CD14-positive monocyte (primary cell): ENCODE measurements around the gene NT5C3B. TPM values are rescaled to one million over a fixed set of nuclear protein-coding genes. Genes with fewer than 3 reads are reported as not detected.

Source experiments
- DNase-seq, 3 donors: peaks; one replicate each; pipeline ENCODE4 v3.0.0-alpha.2; 2011 to 2022
- H2AFZ ChIP-seq: 2 replicates; pipeline ENCODE4 v1.6.0; 2012; ENCODE audit warnings: mild to moderate bottlenecking, low read depth, low read length, inconsistent platforms; ENCODE audit not compliant: insufficient read depth, poor library complexity, severe bottlenecking
- H3K27ac ChIP-seq, 2 donors: 1 replicate in 1 of 2; 2 replicates in 1 of 2; pipeline ENCODE4 v1.5.1; 2012 to 2013; ENCODE audit warnings: low read length in 2 of 2, control low read depth in 1 of 2, inconsistent platforms in 1 of 2, low read depth in 1 of 2, mild to moderate bottlenecking in 1 of 2
- H3K27me3 ChIP-seq, 2 donors: one replicate each; pipeline versions ENCODE4 v1.6.0 to v1.6.1; 2011 to 2013; ENCODE audit warnings: low read length in 2 of 2; ENCODE audit not compliant: control insufficient read depth in 2 of 2, insufficient read depth in 2 of 2
- H3K36me3 ChIP-seq, 2 donors: replicated peaks in 1 of 2; 1 replicate in 1 of 2; 2 replicates in 1 of 2; pipeline versions ENCODE4 v1.5.1 to v1.6.1; 2012 to 2013; ENCODE audit warnings: low read length in 2 of 2, control low read depth in 1 of 2, inconsistent platforms in 1 of 2, mild to moderate bottlenecking in 1 of 2; ENCODE audit not compliant: insufficient read depth in 2 of 2, control insufficient read depth in 1 of 2
- H3K4me1 ChIP-seq, 2 donors: 1 replicate in 1 of 2; 2 replicates in 1 of 2; pipeline versions ENCODE4 v1.5.1 to v1.6.1; 2012 to 2013; ENCODE audit warnings: low read length in 2 of 2, control low read depth in 1 of 2, inconsistent platforms in 1 of 2, mild to moderate bottlenecking in 1 of 2, moderate library complexity in 1 of 2; ENCODE audit not compliant: insufficient read depth in 2 of 2, control insufficient read depth in 1 of 2
- H3K4me2 ChIP-seq: replicated peaks from 2 replicates; pipeline ENCODE3; 2012; ENCODE audit warnings: low read length, moderate library complexity, mild to moderate bottlenecking; ENCODE audit not compliant: poor library complexity, severe bottlenecking; ENCODE audit errors: extremely low read depth
- H3K4me3 ChIP-seq, 3 experiments: fragments of 200-600 bp in 1 of 3; sonication (generic) in 1 of 3; replicated peaks in 1 of 3; 1 replicate in 2 of 3; 2 replicates in 1 of 3; pipeline ENCODE4 v1.5.1; 2011 to 2013; ENCODE audit warnings: low read length in 3 of 3, mild to moderate bottlenecking in 3 of 3, control low read depth in 2 of 3, low read depth in 2 of 3, inconsistent platforms in 1 of 3, moderate library complexity in 1 of 3
- H3K79me2 ChIP-seq: 2 replicates; pipeline ENCODE4 v1.6.0; 2012; ENCODE audit warnings: mild to moderate bottlenecking, control low read depth, inconsistent platforms, low read length, moderate library complexity; ENCODE audit not compliant: insufficient read depth
- H3K9ac ChIP-seq: 2 replicates; pipeline ENCODE4 v1.6.0; 2017; ENCODE audit warnings: low read length, mild to moderate bottlenecking; ENCODE audit not compliant: insufficient read depth, poor library complexity, severe bottlenecking
- H3K9me3 ChIP-seq, 2 donors: replicated peaks in 1 of 2; 1 replicate in 1 of 2; 2 replicates in 1 of 2; pipeline versions ENCODE4 v1.5.1 to v1.6.1; 2012 to 2013; ENCODE audit warnings: low read length in 2 of 2, control low read depth in 1 of 2; ENCODE audit not compliant: control insufficient read depth in 1 of 2, insufficient read depth in 1 of 2
- H4K20me1 ChIP-seq: 2 replicates; pipeline ENCODE4 v1.6.0; 2012; ENCODE audit warnings: mild to moderate bottlenecking, low read length, control low read depth, moderate library complexity; ENCODE audit not compliant: insufficient read depth
- H3K27ac Mint-ChIP-seq, 7 donors: one replicate each; pipeline ENCODE4 v1.8.0; 2020; ENCODE audit warnings: mild to moderate bottlenecking in 7 of 7, mixed read lengths in 7 of 7, moderate library complexity in 6 of 7, inconsistent platforms in 2 of 7
- H3K27me3 Mint-ChIP-seq, 3 donors: one replicate each; pipeline ENCODE4 v1.8.0; 2021 to 2022; ENCODE audit warnings: low read depth in 3 of 3, mild to moderate bottlenecking in 3 of 3, mixed read lengths in 3 of 3, moderate library complexity in 3 of 3, inconsistent platforms in 1 of 3
- H3K36me3 Mint-ChIP-seq, 2 donors: one replicate each; pipeline ENCODE4 v1.8.0; 2020; ENCODE audit warnings: mixed read lengths in 2 of 2, inconsistent platforms in 1 of 2, mild to moderate bottlenecking in 1 of 2
- H3K4me1 Mint-ChIP-seq: one replicate; pipeline ENCODE4 v1.8.0; 2020; ENCODE audit warnings: mild to moderate bottlenecking, mixed read lengths
- H3K4me3 Mint-ChIP-seq, 2 donors: one replicate each; pipeline ENCODE4 v1.8.0; 2020; ENCODE audit warnings: mild to moderate bottlenecking in 2 of 2, mixed read lengths in 2 of 2, moderate library complexity in 1 of 2
- H3K9me3 Mint-ChIP-seq, 7 donors: one replicate each; pipeline ENCODE4 v1.8.0; 2020 to 2022; ENCODE audit warnings: mixed read lengths in 7 of 7, mild to moderate bottlenecking in 6 of 7, moderate library complexity in 6 of 7, inconsistent platforms in 2 of 7
- WGBS: methylation state at CpG from one replicate; pipeline ENCODE4 v1.1.5; 2013; ENCODE audit warnings: missing lambda C conversion rate; ENCODE audit not compliant: insufficient coverage; 5-methylcytosine and 5-hydroxymethylcytosine counted together
- intact Hi-C, 2 donors: fragments of 100-400 bp; cut with micrococcal nuclease; formaldehyde crosslinking; loops; one replicate each; pipeline versions ENCODE4 v1.15.0 to v1.15.1; 2023
- polyA plus RNA-seq, 3 donors: library from polyadenylated mRNA; depleted of rRNA in 1 of 3; unstranded in 2 of 3; stranded (reverse) in 1 of 3; fragments of 300-500 nt in 2 of 3; fragments of >200 nt in 1 of 3; fragmentation: Illumina TruSeq in 2 of 3; gene quantifications; 1 replicate in 2 of 3; 2 replicates in 1 of 3; pipeline ENCODE4 v1.2.3, GENCODE V29; 2012 to 2021
- TF ChIP-seq, protein P1 (sequence below): fragments of 200-600 bp; IDR thresholded peaks from one replicate; pipeline ENCODE4 v1.8.0; 2022; ENCODE audit warnings: antibody characterized with exemption, mild to moderate bottlenecking

NT5C3B gene
- polyA plus RNA-seq, 3 donors = 11.5 to 14.2 (median 13.5) TPM

DNA sequence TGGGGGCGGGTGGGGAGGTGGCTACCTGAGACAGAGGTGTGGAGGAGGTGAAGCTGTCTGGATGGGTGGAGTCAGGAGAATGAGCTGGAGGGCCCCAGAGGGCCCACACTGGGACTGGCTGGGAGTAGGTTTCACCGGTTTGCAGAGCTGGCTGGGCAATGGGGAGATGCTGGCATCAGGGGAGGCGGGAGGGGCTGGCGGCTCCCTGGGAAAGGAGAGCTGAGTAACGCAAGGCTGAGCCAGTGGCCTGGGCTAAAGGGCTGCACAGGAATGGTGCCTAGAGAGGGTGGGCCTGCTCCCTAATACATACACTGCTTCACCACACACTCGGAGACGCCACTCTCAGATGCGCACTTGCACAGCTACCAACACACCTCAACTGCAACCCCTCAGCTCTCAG lies 36.7 kb downstream of the NT5C3B start:
- Mint-ChIP-seq H3K36me3 (no peaks in the 10 kb centered on the region), H3K4me1 (peaks cover 24% of the 10 kb centered on the region), H3K4me3 (no peak overlapping the region), H3K27ac (no peak overlapping the region), H3K9me3 (peaks cover 0 to 2% (median 0%) of the 10 kb centered on the region in 7 donors), H3K27me3 (peaks cover 0 to 7% (median 5%) of the 10 kb centered on the region in 3 donors)
- WGBS = 94% methylated on average over 7 of the region's 8 CpGs
- Histone ChIP-seq H3K36me3 (no peaks in the 10 kb centered on the region), H3K4me3 (no peak overlapping the region), H4K20me1 (no peaks in the 10 kb centered on the region), H2AFZ (no peak overlapping the region), H3K79me2 (no peaks in the 10 kb centered on the region), H3K4me2 (no peak overlapping the region), H3K27me3 (no peaks in the 10 kb centered on the region), H3K9ac (no peak overlapping the region), H3K27ac (no peak overlapping the region), H3K4me1 (peaks cover 15 to 19% of the 10 kb centered on the region in 2 donors), H3K9me3 (no peaks in the 10 kb centered on the region)
- no peak for DNase-seq
- intact Hi-C loops = no loop called here
- TF ChIP-seq, protein P1, sequence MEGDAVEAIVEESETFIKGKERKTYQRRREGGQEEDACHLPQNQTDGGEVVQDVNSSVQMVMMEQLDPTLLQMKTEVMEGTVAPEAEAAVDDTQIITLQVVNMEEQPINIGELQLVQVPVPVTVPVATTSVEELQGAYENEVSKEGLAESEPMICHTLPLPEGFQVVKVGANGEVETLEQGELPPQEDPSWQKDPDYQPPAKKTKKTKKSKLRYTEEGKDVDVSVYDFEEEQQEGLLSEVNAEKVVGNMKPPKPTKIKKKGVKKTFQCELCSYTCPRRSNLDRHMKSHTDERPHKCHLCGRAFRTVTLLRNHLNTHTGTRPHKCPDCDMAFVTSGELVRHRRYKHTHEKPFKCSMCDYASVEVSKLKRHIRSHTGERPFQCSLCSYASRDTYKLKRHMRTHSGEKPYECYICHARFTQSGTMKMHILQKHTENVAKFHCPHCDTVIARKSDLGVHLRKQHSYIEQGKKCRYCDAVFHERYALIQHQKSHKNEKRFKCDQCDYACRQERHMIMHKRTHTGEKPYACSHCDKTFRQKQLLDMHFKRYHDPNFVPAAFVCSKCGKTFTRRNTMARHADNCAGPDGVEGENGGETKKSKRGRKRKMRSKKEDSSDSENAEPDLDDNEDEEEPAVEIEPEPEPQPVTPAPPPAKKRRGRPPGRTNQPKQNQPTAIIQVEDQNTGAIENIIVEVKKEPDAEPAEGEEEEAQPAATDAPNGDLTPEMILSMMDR = no peak

DNA sequence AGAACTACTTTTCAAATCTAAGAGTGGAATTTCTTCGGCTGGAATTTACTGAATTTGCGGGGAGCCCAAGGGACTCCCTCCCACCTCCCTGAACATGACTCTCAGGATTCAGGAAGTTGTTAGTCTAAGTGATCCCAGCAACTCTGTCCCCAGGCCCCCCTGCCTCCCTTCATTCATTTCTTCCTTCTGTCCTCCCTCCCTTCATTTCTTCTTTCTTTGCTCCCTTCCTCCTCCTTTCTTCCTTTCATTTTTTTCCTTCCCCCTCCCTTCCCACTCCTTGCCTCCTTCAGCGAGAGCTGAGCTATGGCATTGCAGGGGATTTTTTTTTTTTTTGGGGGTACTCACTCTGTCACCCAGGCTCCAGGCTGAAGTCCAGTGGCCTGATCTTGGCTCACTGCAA lies 38.7 kb downstream of the NT5C3B start:
- H3K4me3 ChIP-seq = no peak overlapping the region
- DNase-seq = no peak
- H3K27ac Mint-ChIP-seq = peak overlapping the region in 1 of 7 donors; percentile 66

More for the DNA sequence above, 38.7 kb downstream of the NT5C3B start:
- no peaks in the 10 kb centered on the region for H3K9me3 ChIP-seq
- intact Hi-C loops = no loop called here
- no peaks in the 10 kb centered on the region for H3K36me3 Mint-ChIP-seq
- no peak overlapping the region for H3K27ac ChIP-seq
- no peaks in the 10 kb centered on the region for H4K20me1 ChIP-seq
- H3K9me3 Mint-ChIP-seq = peaks cover 0 to 2% (median 0%) of the 10 kb centered on the region in 7 donors
- 60% methylated on average over 1 of the region's 3 CpGs for WGBS
- TF ChIP-seq, protein P1 = no peak
- no peaks in the 10 kb centered on the region for H3K27me3 ChIP-seq
- peaks cover 2 to 3% (median 2%) of the 10 kb centered on the region in 3 donors for H3K27me3 Mint-ChIP-seq
- no peak overlapping the region for H3K9ac ChIP-seq
- H3K36me3 ChIP-seq = no peaks in the 10 kb centered on the region
- H3K79me2 ChIP-seq = no peaks in the 10 kb centered on the region
- H3K4me2 ChIP-seq = no peak overlapping the region
- H3K4me3 Mint-ChIP-seq = no peak overlapping the region
- H3K4me1 ChIP-seq = peaks cover 10 to 11% of the 10 kb centered on the region in 2 donors
- peaks cover 24% of the 10 kb centered on the region for H3K4me1 Mint-ChIP-seq
- H2AFZ ChIP-seq = no peak overlapping the region
